Measurements from ENCODE around the gene OCA2. TPM values are rescaled to one million over a fixed set of nuclear protein-coding genes. Genes with fewer than 3 reads are reported as not detected.

The OCA2 gene
- polyA plus RNA-seq, 1 experiment = 0.02 TPM

DNA sequence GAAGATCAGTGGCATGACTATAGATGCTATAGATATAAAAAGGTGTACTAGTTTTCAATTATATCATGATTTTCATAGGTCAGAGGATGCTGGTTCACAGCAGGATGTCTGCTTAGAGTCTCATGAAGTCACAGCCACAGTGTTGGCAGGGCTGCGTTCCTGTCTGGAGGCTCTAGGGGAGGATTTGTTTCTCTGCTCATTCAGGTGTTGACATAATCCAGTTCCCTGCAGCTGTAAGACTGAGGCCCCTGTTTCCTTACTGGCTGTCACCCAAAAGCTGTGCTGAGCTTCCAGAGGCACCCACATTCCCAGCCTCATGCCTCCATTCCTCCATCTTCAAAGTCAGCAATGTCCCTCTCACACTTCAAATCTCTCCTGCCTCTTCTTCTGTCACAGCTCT is 170.7 kb downstream of the OCA2 start:
- POLR2A ChIA-PET = no interaction called here
- no peak for DNase-seq (ENCODE audit: low read depth)

DNA sequence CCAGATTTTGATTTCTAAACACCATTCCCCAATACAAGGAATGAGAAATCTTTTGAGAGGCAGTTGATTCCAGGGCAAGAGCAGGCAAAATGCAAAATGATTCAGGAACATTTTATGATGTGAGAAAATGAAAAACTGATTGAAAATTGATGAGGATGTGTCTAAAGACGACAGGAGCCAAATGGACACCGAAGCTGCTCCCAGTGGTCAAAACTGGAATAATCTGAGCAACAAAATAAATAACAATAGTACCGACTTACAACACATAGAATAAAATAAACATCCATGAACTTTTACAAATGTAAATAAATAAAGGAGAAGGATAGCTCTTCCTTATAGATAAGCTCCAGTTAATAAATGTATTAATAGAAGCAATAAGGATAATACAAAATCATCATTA is 186.8 kb downstream of the OCA2 start:
- TF ChIP-seq, protein P1, sequence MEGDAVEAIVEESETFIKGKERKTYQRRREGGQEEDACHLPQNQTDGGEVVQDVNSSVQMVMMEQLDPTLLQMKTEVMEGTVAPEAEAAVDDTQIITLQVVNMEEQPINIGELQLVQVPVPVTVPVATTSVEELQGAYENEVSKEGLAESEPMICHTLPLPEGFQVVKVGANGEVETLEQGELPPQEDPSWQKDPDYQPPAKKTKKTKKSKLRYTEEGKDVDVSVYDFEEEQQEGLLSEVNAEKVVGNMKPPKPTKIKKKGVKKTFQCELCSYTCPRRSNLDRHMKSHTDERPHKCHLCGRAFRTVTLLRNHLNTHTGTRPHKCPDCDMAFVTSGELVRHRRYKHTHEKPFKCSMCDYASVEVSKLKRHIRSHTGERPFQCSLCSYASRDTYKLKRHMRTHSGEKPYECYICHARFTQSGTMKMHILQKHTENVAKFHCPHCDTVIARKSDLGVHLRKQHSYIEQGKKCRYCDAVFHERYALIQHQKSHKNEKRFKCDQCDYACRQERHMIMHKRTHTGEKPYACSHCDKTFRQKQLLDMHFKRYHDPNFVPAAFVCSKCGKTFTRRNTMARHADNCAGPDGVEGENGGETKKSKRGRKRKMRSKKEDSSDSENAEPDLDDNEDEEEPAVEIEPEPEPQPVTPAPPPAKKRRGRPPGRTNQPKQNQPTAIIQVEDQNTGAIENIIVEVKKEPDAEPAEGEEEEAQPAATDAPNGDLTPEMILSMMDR (IDR thresholded peaks at IDR 0.05; ENCODE audit: insufficient read depth, low read depth, low read length) = no peak
- ChIA-PET CTCF (no interaction called here), POLR2A (no interaction called here)
- Histone ChIP-seq H3K27me3 (ENCODE audit: control insufficient read depth, insufficient read depth, low read length) (no peaks in the 10 kb centered on the region), H3K4me3 (ENCODE audit: low read depth, low read length) (no peak overlapping the region), H3K36me3 (ENCODE audit: control insufficient read depth, insufficient read depth, low read length) (no peaks in the 10 kb centered on the region)
- no peak for DNase-seq (ENCODE audit: low read depth)

More for the DNA sequence above, 170.7 kb downstream of the OCA2 start:
- Histone ChIP-seq H3K27me3 (ENCODE audit: control insufficient read depth, insufficient read depth, low read length) (no peaks in the 10 kb centered on the region), H3K4me3 (ENCODE audit: low read depth, low read length) (no peak overlapping the region), H3K36me3 (ENCODE audit: control insufficient read depth, insufficient read depth, low read length) (no peaks in the 10 kb centered on the region)
- CTCF ChIA-PET = no interaction called here
- TF ChIP-seq, protein P1 (IDR thresholded peaks at IDR 0.05; ENCODE audit: insufficient read depth, low read depth, low read length) = no peak

DNA sequence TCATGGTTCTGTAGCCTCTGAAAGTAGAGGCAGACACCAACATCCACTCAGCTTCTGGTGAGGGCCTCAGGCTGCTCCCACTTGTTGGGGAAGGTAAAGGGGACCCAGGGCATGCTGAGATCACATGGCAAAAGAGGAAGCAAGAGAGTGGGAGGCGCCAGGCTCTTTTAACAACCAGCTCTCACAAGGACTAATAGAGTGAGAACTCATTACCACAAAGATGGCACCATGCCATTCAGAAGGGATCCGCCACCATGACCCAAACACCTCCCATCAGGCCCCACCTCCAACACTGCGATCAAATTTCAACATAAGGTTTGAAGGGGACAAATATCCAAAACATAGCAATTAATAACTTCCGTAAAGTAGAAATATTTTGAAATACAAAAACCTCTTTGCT is 192.3 kb downstream of the OCA2 start:
- Histone ChIP-seq H3K27me3 (ENCODE audit: control insufficient read depth, insufficient read depth, low read length) (no peaks in the 10 kb centered on the region), H3K36me3 (ENCODE audit: control insufficient read depth, insufficient read depth, low read length) (no peaks in the 10 kb centered on the region), H3K4me3 (ENCODE audit: low read depth, low read length) (no peak overlapping the region)
- ChIA-PET POLR2A (no interaction called here), CTCF (no interaction called here)
- TF ChIP-seq, protein P1 (IDR thresholded peaks at IDR 0.05; ENCODE audit: insufficient read depth, low read depth, low read length) = no peak
- DNase-seq (ENCODE audit: low read depth) = no peak

DNA sequence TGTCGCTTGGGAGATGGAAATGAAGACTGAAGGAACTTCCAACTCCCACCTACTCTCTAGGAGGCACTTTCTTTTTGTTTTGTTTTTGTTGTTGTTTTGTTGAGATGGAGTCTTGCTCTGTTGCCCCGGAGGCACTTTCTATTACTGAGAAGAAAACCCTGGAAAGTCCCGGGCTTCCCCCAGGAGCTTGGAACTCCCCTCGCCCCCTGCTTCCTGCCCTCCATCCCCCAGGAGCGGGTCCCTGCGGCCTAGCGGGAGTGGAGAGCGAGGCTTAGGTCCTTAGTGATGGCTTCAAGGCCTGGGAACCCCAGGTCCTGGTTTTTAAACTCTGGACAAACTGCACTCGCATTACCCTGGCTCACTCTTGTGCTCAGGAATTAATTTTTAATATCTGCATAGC is 195.7 kb downstream of the OCA2 start:
- no peak for DNase-seq (ENCODE audit: low read depth)
- ChIA-PET POLR2A (no interaction called here), CTCF (no interaction called here)
- no peak overlapping the region for H3K4me3 ChIP-seq (ENCODE audit: low read depth, low read length)
- no peaks in the 10 kb centered on the region for H3K27me3 ChIP-seq (ENCODE audit: control insufficient read depth, insufficient read depth, low read length)
- TF ChIP-seq, protein P1 (IDR thresholded peaks at IDR 0.05; ENCODE audit: insufficient read depth, low read depth, low read length) = no peak
- no peaks in the 10 kb centered on the region for H3K36me3 ChIP-seq (ENCODE audit: control insufficient read depth, insufficient read depth, low read length)

DNA sequence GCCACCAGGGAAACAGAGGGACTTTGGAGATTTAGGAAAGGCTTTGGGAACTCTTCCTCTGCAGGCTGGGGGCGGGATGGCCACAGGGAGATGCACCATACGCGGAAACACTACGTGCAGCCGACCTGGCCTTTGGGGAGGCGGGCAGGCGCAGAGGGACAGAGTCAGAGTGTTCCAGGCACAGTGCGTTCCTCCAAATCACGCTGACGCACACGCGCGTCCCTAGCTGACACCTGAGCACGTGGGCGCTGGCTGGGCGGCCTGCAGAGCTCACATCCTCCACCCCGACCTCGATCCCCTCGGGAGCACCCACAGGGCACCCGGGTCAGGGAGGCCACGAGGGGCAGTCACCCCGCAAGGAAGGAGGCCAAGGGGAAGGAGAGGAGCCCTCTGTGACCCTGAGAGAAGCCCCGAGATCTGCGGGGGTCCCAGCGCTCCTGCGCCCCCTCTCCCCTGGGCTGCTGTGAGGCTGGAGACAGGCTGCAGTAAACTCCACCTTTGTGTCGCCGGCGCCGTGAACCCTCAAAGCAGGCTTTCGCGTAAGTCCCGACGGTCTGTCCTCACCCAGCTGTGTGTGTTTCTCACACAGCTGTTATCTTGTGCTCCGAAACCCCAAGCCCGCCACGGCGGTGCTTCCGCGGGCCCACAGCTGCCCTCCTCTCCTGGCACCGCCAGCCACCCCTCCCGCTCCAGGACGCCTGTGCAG is 196.3 kb downstream of the OCA2 start:
- Histone ChIP-seq H3K36me3 (ENCODE audit: control insufficient read depth, insufficient read depth, low read length) (no peaks in the 10 kb centered on the region), H3K27me3 (ENCODE audit: control insufficient read depth, insufficient read depth, low read length) (no peaks in the 10 kb centered on the region), H3K4me3 (ENCODE audit: low read depth, low read length) (no peak overlapping the region)
- TF ChIP-seq, protein P1 (IDR thresholded peaks at IDR 0.05; ENCODE audit: insufficient read depth, low read depth, low read length) = no peak
- POLR2A ChIA-PET = no interaction called here
- CTCF ChIA-PET = no interaction called here
- no peak for DNase-seq (ENCODE audit: low read depth)

Measured in BJ (cell line).